Activated CD4-positive, alpha-beta T cell treated with anti-CD3 and anti-CD28 coated beads, Interleukin-2, amount 50 U/mL, for 24 hours (primary cell): ENCODE data around the gene TGFBRAP1.

Experiments
- DNase-seq, 2 donors: peaks; one replicate each; pipeline ENCODE4 v3.0.0-alpha.2; 2020; ENCODE audit warnings: low read depth in 1 of 2, low spot score in 1 of 2

Gene TGFBRAP1

DNA sequence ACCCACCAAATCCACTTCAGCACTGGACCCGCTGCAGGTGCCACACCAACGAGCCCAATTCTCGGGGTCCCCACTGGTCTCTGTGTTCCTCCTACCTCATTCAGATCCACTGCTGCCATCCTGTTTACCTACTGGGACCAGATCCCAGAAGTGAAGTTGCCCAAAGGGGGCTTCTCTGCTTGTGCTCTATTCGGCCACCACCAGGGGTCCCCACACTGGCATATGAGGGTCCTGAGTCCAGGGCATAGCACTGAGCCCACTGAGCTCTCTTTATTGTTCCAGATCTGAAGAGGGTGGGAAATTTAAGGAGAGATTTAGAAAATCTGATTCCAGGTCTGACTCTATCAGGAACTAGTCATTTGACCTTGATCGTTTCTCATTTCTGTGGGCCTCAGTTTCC lies 85.6 kb downstream of the TGFBRAP1 start:
- DNase-seq = no peak

DNA sequence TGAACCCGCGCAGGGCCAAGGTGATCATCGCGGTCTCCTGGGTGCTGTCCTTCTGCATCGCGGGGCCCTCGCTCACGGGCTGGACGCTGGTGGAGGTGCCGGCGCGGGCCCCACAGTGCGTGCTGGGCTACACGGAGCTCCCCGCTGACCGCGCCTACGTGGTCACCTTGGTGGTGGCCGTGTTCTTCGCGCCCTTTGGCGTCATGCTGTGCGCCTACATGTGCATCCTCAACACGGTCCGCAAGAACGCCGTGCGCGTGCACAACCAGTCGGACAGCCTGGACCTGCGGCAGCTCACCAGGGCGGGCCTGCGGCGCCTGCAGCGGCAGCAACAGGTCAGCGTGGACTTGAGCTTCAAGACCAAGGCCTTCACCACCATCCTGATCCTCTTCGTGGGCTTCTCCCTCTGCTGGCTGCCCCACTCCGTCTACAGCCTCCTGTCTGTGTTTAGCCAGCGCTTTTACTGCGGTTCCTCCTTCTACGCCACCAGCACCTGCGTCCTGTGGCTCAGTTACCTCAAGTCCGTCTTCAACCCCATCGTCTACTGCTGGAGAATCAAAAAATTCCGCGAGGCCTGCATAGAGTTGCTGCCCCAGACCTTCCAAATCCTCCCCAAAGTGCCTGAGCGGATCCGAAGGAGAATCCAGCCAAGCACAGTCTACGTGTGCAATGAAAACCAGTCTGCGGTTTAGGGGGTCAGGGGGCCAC lies 87.1 kb downstream of the TGFBRAP1 start:
- DNase-seq = no peak

DNA sequence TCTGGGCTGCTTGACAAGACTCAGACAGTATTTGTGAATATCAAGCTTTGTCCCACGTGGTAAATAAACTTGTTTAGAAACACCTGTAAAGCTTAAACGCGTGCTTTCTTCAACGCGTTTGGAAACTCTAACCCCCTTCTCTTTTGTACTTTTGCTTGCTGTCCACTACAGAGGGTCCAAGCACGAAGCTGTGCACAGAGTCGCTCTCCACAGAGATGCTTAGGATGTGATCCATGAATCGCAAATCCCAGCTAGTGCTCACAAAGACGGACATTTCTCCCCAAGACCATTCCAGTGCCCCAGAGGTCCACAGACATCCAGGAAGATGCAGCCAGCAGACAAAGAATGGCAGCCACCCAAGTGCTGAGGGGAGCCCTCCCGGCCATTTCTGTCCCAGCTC lies 88.1 kb downstream of the TGFBRAP1 start, which contains the start of gene GPR45:
GPR45 (plus strand) TSS at position 301 of the 400 bp plus-strand sequence. CDS start 116 bp downstream, outside the sequence.
- DNase-seq = no peak

DNA sequence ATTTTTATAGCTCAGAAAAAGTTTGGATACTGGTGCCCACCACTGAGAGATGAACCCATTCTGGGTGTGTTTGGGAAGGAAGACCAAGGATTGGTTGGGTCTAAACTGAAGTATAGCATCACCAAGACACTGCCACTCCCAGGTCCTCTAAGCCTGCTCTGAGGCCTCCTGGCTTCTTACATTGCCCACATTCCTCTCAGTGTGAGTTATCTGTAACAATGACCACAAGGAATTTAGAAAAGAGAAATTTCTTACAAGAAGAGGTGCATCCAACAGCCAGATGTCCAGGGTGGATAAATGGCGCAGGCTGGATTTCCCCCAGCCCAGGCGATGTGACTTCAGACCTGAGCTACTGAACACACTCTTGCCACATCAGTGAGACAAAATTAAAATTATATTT lies 89.6 kb downstream of the TGFBRAP1 start:
- DNase-seq = no peak

DNA sequence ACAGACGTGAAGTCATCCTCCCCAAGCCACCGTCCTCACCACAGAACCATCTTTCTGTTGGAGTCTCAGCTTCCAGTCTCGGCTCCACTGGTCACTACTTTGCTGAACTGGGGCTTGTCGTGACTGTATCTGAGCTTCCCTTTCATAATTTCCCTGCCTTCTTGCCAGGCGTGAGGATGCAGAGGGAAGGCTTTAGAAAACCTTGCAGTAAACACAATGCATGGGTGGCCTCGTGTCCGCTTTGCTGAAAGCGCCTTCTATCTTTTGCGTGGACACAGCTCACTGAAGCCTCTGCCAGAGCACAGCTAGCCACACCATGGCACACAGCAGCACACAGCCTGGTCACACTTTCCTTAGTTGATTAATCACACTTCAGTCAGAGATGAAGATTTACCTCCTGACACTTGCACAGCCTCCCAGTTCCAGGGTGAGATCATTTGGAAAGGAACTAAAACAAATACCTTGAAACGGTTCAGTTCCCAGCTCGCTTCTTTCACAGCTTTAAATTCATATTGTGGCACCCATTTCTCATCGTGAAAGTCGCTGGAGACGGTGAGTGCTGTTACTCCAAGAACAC lies 90.8 kb downstream of the TGFBRAP1 start:
- DNase-seq = no peak

DNA sequence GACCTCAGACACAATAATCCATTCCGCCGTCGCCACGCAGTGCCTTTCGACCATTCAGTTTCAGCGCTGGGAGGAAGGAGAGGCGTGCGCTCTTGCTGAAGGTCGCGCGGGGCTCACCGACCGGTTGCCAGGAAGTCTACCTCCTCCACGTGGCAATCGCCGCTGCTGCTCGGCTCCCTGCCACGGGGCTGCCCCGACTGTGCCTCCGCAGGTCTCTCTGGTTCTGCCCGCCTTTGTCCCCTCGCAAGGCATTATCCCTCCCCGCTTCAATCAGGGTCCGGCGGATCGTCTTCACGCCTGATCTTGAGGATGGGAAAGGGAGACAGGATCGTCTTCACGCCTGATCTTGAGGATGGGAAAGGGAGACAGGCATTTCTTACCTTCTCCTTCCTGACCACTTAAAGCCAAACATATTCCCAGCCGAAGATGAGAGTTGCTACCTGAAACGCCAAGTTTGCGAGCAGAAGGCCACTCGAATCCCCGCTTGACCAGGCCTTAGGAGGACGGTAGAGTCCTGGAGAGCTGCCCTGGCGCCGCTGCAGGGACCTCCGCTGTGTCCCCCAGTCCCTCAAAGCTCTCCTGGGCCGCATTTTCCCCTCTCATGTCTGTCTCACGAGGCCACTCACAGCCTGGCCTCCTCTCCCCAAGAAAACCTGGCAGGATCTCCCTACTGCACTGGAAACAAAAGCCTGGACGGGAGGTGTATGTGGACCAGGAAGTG lies 92.3 kb downstream of the TGFBRAP1 start:
- no peak for DNase-seq

DNA sequence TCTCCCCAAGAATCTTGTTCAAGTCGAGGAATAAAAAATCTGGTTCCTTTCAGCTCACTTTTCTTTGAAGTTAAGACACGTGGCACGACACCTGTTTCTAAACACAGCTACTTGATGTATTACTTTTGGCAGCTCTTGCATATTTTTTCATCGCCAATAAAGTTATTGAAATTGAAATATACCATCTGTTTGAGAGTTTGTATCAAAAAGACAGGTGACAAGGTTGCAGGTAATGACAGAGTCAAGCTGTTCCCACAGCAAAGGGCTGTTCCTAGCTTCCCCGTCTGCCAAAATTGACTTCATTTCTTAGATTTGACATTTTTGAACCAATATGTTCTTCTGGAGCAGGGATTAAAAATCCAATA lies 93.5 kb downstream of the TGFBRAP1 start:
- DNase-seq = no peak

DNA sequence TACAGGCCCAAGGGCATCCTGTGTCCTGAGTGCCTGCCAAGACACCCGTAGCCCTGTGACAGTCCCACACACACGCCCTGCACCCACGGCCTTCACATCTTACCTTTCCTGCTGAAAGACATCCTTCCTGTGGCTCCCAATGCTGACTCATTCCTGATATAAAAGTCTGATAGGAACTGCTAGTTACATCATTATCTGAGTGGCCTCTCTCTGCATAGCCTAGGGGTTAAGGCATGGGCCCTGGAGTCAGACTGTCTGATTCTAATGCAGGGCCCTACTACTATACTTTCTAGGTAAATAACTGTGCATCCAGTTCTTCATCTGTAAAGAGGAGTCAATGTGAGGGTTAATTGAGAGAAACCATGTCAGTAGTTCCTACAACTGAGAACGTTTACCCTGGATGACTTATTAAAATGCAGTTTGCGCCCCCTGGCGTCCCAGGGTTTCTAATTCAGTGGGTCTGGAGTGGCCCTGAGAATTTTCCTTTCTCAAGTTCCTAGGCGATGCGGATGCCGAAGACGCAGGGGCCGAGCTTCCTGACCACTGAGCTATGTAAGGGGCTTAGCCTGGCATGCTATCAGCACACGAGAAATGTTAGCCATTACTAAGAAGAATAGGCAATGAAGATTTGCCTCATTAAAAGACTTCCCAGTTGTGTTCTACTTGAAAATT lies 94.0 kb downstream of the TGFBRAP1 start:
- peak; percentile 21 to 34 for DNase-seq

DNA sequence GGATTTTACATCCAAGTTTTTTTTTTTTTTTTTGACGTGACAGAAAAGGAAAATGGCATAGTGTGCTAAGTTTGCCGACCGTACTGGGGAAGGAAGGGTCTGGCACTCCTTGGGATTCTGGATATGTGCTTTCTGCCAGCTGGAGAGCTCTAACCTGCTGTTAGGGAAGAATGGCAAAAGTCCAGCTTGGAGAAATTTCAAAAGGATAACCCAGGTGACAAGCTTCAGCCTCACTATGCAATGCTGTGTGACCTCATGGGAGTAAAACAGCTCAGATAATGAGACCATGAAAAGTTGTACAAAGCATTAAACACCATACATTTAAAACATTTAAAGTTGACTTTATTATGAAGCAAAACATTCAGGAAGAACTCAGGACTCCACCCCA lies 98.3 kb downstream of the TGFBRAP1 start:
- no peak for DNase-seq

DNA sequence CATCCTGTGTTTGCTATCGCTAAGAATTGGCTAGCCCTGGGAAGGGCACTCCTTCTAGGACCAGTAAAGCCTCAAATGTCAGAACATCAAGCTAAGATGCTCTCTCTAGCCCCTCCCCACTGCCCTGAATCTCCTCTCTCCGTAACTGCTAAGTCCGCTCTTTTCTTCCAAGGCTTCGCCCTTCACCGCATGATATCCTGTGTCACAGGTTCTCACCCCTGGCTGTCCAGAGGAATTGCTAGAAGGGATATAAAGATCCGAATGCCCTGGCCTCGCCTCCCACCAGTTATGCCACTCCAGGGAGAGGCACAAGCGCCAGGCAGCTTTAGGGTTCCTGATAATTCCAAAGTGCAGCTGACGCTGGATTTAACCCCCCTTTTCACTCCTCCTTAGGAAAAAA lies 105.1 kb downstream of the TGFBRAP1 start:
- DNase-seq = no peak

DNA sequence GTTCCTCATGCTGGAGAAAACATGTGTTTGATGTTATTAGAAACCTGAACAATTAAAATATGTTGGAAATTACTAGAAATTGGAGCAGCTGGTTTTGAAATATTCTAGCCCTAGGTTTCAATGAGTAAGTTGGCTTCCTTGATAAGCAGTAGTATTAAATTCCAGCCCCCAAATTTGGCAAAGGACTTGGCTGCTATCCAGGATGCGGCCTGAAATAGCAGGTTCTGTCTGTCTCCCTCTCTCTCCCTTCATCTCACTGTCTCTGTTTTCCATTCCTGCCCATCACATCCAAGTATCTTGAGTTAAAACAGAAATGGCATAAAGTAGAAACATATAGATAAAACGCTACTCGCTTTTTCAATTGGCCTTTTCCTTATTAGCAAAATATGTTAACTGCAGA lies 108.9 kb downstream of the TGFBRAP1 start:
- no peak for DNase-seq

DNA sequence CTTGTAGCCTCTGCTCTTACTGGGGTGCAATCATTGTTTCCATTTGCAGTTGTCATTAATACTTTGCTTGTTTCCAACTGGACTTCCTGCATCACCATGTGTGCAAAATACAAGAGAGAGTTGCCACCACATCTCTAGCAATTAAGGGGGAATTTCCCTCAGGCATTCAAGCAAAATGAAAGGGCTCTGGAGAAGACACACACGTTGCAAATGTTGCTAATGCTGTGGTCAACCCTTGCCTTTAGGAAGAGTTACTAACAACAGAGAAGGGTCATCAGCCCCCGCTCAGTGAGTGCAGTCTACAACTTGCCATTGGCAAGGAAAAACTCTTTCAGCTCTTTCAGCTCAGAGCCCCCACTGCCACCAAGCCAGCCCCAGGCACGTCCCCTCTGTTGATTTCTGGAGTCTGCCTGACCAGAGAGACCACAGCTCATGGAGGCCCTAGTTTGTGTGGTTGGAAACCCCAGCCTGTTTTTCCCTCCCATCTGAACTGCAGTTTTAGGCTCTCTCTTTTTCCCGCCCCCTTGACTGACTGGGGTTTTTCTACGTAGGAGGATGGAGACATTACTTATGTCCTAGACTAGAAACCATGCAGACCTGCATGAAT lies 113.8 kb downstream of the TGFBRAP1 start:
- DNase-seq = no peak
